Prostate gland (tissue), 2 donors: ENCODE data around the gene PNP.

Source experiments
- POLR2A ChIP-seq: fragments of 450-650 bp; IDR thresholded peaks from one replicate; pipeline ENCODE4 v1.6.1; 2016; ENCODE audit warnings: antibody characterized with exemption, mild to moderate bottlenecking
- POLR2AphosphoS5 ChIP-seq: sonication (generic); formaldehyde crosslinking; IDR thresholded peaks from one replicate; pipeline ENCODE4 v1.6.1; 2017; ENCODE audit warnings: antibody characterized with exemption
- TF ChIP-seq, protein P1 (sequence below), 4 experiments: fragments of 200-600 bp in 2 of 4; fragments of 450-650 bp in 2 of 4; sonication (generic) in 2 of 4; IDR thresholded peaks; 1 replicate in 3 of 4; 2 replicates in 1 of 4; pipeline ENCODE4 v1.5.1; 2016 to 2019; ENCODE audit warnings: antibody characterized with exemption in 4 of 4, mild to moderate bottlenecking in 2 of 4, moderate library complexity in 2 of 4

DNA sequence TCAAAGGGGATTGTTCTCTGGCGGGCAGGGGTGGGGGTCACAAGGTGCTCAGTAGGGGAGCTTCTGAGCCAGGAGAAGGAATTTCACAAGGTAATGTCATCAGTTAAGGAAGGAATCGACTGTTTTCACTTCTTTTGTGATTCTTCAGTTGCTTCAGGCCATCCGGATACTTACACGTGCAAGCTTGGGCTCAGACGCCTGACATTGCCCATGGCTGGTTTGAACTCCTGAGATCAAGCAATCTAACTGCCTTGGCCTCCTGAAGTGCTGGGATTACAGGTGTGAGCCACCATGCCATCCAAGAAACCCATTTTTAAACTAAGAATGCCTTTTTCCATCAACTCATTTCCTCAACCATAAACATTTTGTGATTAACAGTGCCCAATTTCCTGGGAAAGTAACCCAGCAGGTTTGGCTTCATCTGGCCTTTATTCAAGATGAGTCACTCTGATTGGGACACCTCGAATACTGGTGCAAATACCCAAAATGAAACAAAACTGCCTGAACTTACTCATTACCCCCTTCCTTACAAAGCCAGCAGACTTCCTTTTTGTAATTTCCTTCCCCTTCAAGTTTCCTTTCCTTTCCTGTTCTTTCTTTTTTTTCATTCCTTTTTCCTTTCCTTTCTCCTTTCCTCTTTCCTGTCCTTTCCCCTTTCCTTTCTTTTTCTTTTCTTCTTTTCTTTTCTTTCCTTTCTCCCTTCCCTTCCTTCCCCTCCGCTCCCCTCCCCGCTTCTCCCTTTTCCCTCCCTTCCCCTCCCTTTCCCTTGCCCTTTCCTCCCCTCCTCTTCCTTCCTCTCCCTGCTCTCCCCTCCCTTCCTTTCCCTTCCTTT is 25.9 kb downstream of the PNP start:
- TF ChIP-seq, protein P1, sequence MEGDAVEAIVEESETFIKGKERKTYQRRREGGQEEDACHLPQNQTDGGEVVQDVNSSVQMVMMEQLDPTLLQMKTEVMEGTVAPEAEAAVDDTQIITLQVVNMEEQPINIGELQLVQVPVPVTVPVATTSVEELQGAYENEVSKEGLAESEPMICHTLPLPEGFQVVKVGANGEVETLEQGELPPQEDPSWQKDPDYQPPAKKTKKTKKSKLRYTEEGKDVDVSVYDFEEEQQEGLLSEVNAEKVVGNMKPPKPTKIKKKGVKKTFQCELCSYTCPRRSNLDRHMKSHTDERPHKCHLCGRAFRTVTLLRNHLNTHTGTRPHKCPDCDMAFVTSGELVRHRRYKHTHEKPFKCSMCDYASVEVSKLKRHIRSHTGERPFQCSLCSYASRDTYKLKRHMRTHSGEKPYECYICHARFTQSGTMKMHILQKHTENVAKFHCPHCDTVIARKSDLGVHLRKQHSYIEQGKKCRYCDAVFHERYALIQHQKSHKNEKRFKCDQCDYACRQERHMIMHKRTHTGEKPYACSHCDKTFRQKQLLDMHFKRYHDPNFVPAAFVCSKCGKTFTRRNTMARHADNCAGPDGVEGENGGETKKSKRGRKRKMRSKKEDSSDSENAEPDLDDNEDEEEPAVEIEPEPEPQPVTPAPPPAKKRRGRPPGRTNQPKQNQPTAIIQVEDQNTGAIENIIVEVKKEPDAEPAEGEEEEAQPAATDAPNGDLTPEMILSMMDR (IDR thresholded peaks at IDR 0.05) = no peak
- no peak for TF ChIP-seq POLR2A
- no peak for TF ChIP-seq POLR2AphosphoS5
